HepG2 (cell line): ENCODE measurements around the gene MDFI. TPM values are rescaled to one million over a fixed set of nuclear protein-coding genes. Genes with fewer than 3 reads are reported as not detected.

ENCODE experiments used
- ATAC-seq: fragments of 200-7000 bp; cut with Tn5 transposase; 3 replicates; pipeline ENCODE4 v1.9.1; 2020; ENCODE audit warnings: mild to moderate bottlenecking, moderate library complexity
- BruUV-seq: library from RNA; stranded (reverse); fragments of 400-500 nt; replicated peaks from 2 replicates; lab custom pipeline; 2021; lab: Mats Ljungman, UMichigan
- CTCF ChIA-PET: fragments of 300-600 bp; formaldehyde crosslinking; extraction: SDS; loops from one replicate; lab custom pipeline; 2021; ENCODE audit warnings: low total read pairs, inconsistent platforms, low intra/inter-chr PET ratio; lab: Yijun Ruan, JAX
- POLR2A ChIA-PET: fragments of 350-600 bp; sonication (Branson Sonifier 250); formaldehyde crosslinking; loops from one replicate; lab custom pipeline; 2020; ENCODE audit warnings: antibody characterized with exemption, inconsistent platforms; lab: Yijun Ruan, JAX
- DNase-seq: peaks from one replicate; pipeline ENCODE4 v3.0.0-alpha.2; 2015; ENCODE audit warnings: low spot score
- FAIRE-seq: peaks from 3 replicates; lab custom pipeline; 2011; peaks lifted over from hg19 to GRCh38; lab: Jason Lieb, UNC
- H2AFZ ChIP-seq: one replicate; pipeline ENCODE4 v1.6.1; 2011; ENCODE audit warnings: low read length, inconsistent platforms
- H3K27ac ChIP-seq: fragments of 300-600 bp; 3 replicates; pipeline ENCODE4 v1.8.0; 2011; ENCODE audit warnings: mixed run types, mild to moderate bottlenecking, mixed read lengths, low read length, inconsistent platforms; ENCODE audit not compliant: insufficient read depth; ENCODE audit errors: extremely low read length
- H3K27me3 ChIP-seq, 2 experiments: fragments of 200-600 bp in 1 of 2; 2 replicates in 1 of 2; 3 replicates in 1 of 2; pipeline versions ENCODE4 v1.6.0 to v1.8.0; 2011; ENCODE audit warnings: low read length in 2 of 2, mild to moderate bottlenecking in 2 of 2, moderate library complexity in 2 of 2, inconsistent platforms in 1 of 2; ENCODE audit not compliant: insufficient read depth in 2 of 2, control insufficient read depth in 1 of 2
- H3K36me3 ChIP-seq, 2 experiments: fragments of 200-600 bp in 1 of 2; replicated peaks in 1 of 2; 2 replicates in 1 of 2; 3 replicates in 1 of 2; pipeline versions ENCODE4 v1.5.1 to v1.8.0; 2011; ENCODE audit warnings: low read length in 2 of 2, inconsistent platforms in 1 of 2; ENCODE audit not compliant: insufficient read depth in 2 of 2, control insufficient read depth in 1 of 2
- H3K4me1 ChIP-seq: 2 replicates; pipeline ENCODE4 v1.5.1; 2012; ENCODE audit warnings: low read length, inconsistent platforms; ENCODE audit not compliant: insufficient read depth
- H3K4me2 ChIP-seq: 2 replicates; pipeline ENCODE4 v1.6.0; 2011; ENCODE audit warnings: low read depth, low read length, inconsistent platforms
- H3K4me3 ChIP-seq, 3 experiments: fragments of 200-600 bp in 1 of 3; sonication (generic), shearing (Covaris generic) in 1 of 3; replicated peaks in 1 of 3; 2 replicates each; pipeline ENCODE4 v1.5.1; 2011 to 2016; ENCODE audit warnings: low read length in 3 of 3, inconsistent platforms in 2 of 3, low read depth in 2 of 3, mild to moderate bottlenecking in 2 of 3, control low read depth in 1 of 3, mixed read lengths in 1 of 3; ENCODE audit not compliant: insufficient read depth in 1 of 3
- H3K79me2 ChIP-seq: one replicate; pipeline ENCODE4 v1.6.1; 2011; ENCODE audit warnings: low read length, inconsistent platforms; ENCODE audit not compliant: insufficient read depth
- H3K9ac ChIP-seq: 2 replicates; pipeline ENCODE4 v1.6.0; 2011; ENCODE audit warnings: mild to moderate bottlenecking, low read depth, low read length, inconsistent platforms; ENCODE audit not compliant: insufficient read depth
- H3K9me3 ChIP-seq: 2 replicates; pipeline ENCODE4 v1.5.1; 2012; ENCODE audit warnings: mild to moderate bottlenecking, low read length
- H4K20me1 ChIP-seq: 2 replicates; pipeline ENCODE4 v1.6.0; 2011; ENCODE audit warnings: inconsistent platforms, mild to moderate bottlenecking, low read length, moderate library complexity; ENCODE audit not compliant: insufficient read depth
- AFF4 ChIP-seq: sonication (generic); formaldehyde crosslinking; IDR thresholded peaks from 2 replicates; pipeline ENCODE4 v1.4.0; 2020; ENCODE audit warnings: missing genetic modification reagents
- ARNT ChIP-seq: fragments of 450-650 bp; IDR thresholded peaks from 2 replicates; pipeline ENCODE4 v1.6.1; 2017
- BRF2 ChIP-seq: sonication (generic); formaldehyde crosslinking; IDR thresholded peaks from 2 replicates; pipeline ENCODE4 v1.8.1; 2022; ENCODE audit warnings: mild to moderate bottlenecking, missing genetic modification reagents
- ELF3 ChIP-seq: IDR thresholded peaks from 2 replicates; pipeline ENCODE4 v1.6.1; 2016; ENCODE audit warnings: missing genetic modification reagents, missing compliant biosample characterization
- ERF ChIP-seq: IDR thresholded peaks from 2 replicates; pipeline ENCODE4 v1.6.1; 2018; ENCODE audit warnings: missing biosample characterization, missing genetic modification reagents
- HBP1 ChIP-seq: IDR thresholded peaks from 2 replicates; pipeline ENCODE4 v1.6.1; 2016; ENCODE audit warnings: low read depth, control low read depth
- HNRNPUL1 ChIP-seq: fragments of 200-400 bp; formaldehyde crosslinking; IDR thresholded peaks from 2 replicates; pipeline ENCODE4 v1.6.1; 2017; ENCODE audit warnings: low read depth, mild to moderate bottlenecking, low read length, moderate library complexity
- IKZF1 ChIP-seq: fragments of 450-650 bp; IDR thresholded peaks from 2 replicates; pipeline ENCODE4 v1.7.1; 2016
- JUN ChIP-seq: sonication (generic); formaldehyde crosslinking; IDR thresholded peaks from 2 replicates; pipeline ENCODE4 v1.4.0; 2020; ENCODE audit warnings: mild to moderate bottlenecking, missing genetic modification reagents
- MAFK ChIP-seq, 2 experiments: IDR thresholded peaks in 1 of 2; conservative IDR thresholded peaks in 1 of 2; 2 replicates each; pipeline ENCODE4 v1.6.1; 2011; ENCODE audit warnings: improper control_type of control experiment in 2 of 2, low read length in 2 of 2
- MATR3 ChIP-seq: sonication (generic); formaldehyde crosslinking; IDR thresholded peaks from 2 replicates; pipeline ENCODE4 v1.4.0; 2020; ENCODE audit warnings: missing genetic modification reagents
- ZNF101 ChIP-seq: sonication (generic); formaldehyde crosslinking; IDR thresholded peaks from 2 replicates; pipeline ENCODE4 v1.4.0; 2020; ENCODE audit warnings: mild to moderate bottlenecking, low read depth, missing genetic modification reagents, borderline replicate concordance
- ZNF335 ChIP-seq: sonication (generic); formaldehyde crosslinking; IDR thresholded peaks from 2 replicates; pipeline ENCODE4 v1.4.0; 2020; ENCODE audit warnings: missing genetic modification reagents
- WGBS: methylation state at CpG from one replicate; pipeline ENCODE4 v1.1.6; 2017; ENCODE audit warnings: low lambda C conversion rate; 5-methylcytosine and 5-hydroxymethylcytosine counted together
- in situ Hi-C: cut with HindIII; loops from 2 replicates; pipeline ENCODE4 v1.10.0; 2017; ENCODE audit warnings: low pct_unique_long_range_greater_than_20kb; ENCODE audit not compliant: extremely low pct_ligation_motif_present
- intact Hi-C: fragments of 100-400 bp; cut with micrococcal nuclease; formaldehyde crosslinking; loops from one replicate; pipeline ENCODE4 v1.10.0; 2022; ENCODE audit not compliant: unreplicated experiment
- polyA plus RNA-seq, 8 experiments: library from polyadenylated mRNA; depleted of rRNA in 3 of 8; stranded (reverse) in 7 of 8; unstranded in 1 of 8; fragments of >200 nt; fragmentation: Illumina TruSeq in 4 of 8; extraction: Trizol in 4 of 8; gene quantifications; 2 replicates each; pipeline versions ENCODE4 v1.2.1 to v1.2.3, GENCODE V29; 2011 to 2016; ENCODE audit warnings: low read depth in 4 of 8, missing spikeins in 1 of 8, mixed read lengths in 1 of 8; ENCODE audit not compliant: insufficient read depth in 1 of 8
- total RNA-seq, 5 experiments: library from RNA; depleted of rRNA; stranded (reverse); fragments of >200 nt; fragmentation: Illumina TruSeq; extraction: Trizol; gene quantifications; 2 replicates each; pipeline ENCODE4 v1.2.3, GENCODE V29; 2016; ENCODE audit warnings: low read depth in 1 of 5

MDFI gene
- total and polyA plus RNA-seq, 2 of the 13 experiments (the other 11 are each of a cell fraction or from before 2014, with no cell fraction given), result 0.28 TPM; not detected in 1

GRCh38 chr6:41591859-41592502 is 46.3 kb upstream of the MDFI start (continued):
- TF ChIP-seq BRF2 (CRISPR knock-in tag) (no peak), HNRNPUL1 (no peak), ERF (CRISPR knock-in tag) (peak; percentile 84), HBP1 (CRISPR knock-in tag) (0 out of 2 replicates have a peak, but pooled peaks have one; percentile 65), MATR3 (CRISPR knock-in tag) (no peak), IKZF1 (no peak), ZNF101 (CRISPR knock-in tag) (no peak), JUN (CRISPR knock-in tag) (no peak), MAFK (conservative IDR thresholded peaks at IDR 0.05 in 1 of 2, IDR thresholded peaks at IDR 0.05 in 1 of 2; ENCODE audit: low read length in 2 of 2) (no peak)

- H3K27ac ChIP-seq, result no peak overlapping the region
- ATAC-seq, result no peak
- intact Hi-C loops, result loop anchor here (2.0 kb wide), 1 partner anchor 47 kb away; the partner anchor contains the start of gene FOXP4
- TF ChIP-seq AFF4 (CRISPR knock-in tag) (no peak), ELF3 (no peak), ERF (CRISPR knock-in tag) (no peak), ZNF335 (no peak), ARNT (no peak)
Measured at GRCh38 chr6:41593406-41593805, 44.9 kb upstream of the MDFI start.

More at GRCh38 chr6:41593406-41593805, 44.9 kb upstream of the MDFI start:
- 97% methylated on average over 24 of the region's 24 CpGs for WGBS
- DNase-seq, result no peak
- H3K27me3 ChIP-seq, result no peaks in the 10 kb centered on the region
- CTCF ChIA-PET, result interaction anchor here (3.6 to 4.5 kb wide), 3 partner anchors 130 to 225 kb away, joined by 43 to 66 read pairs (median 63); no protein-coding TSS in a partner anchor
- in situ Hi-C loops, result loop anchor here (5.0 kb wide), 4 partner anchors 46 to 221 kb away; partner anchors contain the start of gene FOXP4
- POLR2A ChIA-PET, result interaction anchor here (1.4 kb wide), 1 partner anchor 137 kb away, joined by 3 read pairs; no protein-coding TSS in a partner anchor
- no peak overlapping the region for H3K9ac ChIP-seq
- H2AFZ ChIP-seq, result no peak overlapping the region
- no TSS peak for BruUV-seq
- no peak overlapping the region for H3K4me2 ChIP-seq
- H3K4me3 ChIP-seq, result no peak overlapping the region
- no peak for FAIRE-seq
- H3K4me1 ChIP-seq, result peaks cover 19% of the 10 kb centered on the region
- H3K36me3 ChIP-seq, result peaks cover 53 to 87% of the 10 kb centered on the region in 2 experiments
- no peaks in the 10 kb centered on the region for H3K79me2 ChIP-seq
- peaks cover 9% of the 10 kb centered on the region; the same call in 1 of the 2 replicates for H4K20me1 ChIP-seq
- H3K9me3 ChIP-seq, result no peaks in the 10 kb centered on the region
